Neural cell (in vitro differentiated cells): ENCODE results near the gene SRGAP2B. TPM values are rescaled to one million over a fixed set of nuclear protein-coding genes. Genes with fewer than 3 reads are reported as not detected.
"Not testable (repeated sequence)": the region's sequence is repeated elsewhere in the genome, so short reads cannot be mapped to it uniquely, and the experiment has no call there.

Experiments used
- H2AFZ ChIP-seq: fragments of 200-600, 300-800 bp; sonication (generic), shearing (Covaris generic); 2 replicates; pipeline ENCODE4 v1.6.0; 2014; ENCODE audit warnings: low read depth, mild to moderate bottlenecking, antibody characterized with exemption, low read length, moderate library complexity
- H3F3A ChIP-seq: fragments of 200-600 bp; shearing (Covaris generic); 2 replicates; pipeline ENCODE4 v1.6.1; 2016; ENCODE audit warnings: mild to moderate bottlenecking, moderate library complexity, mixed read lengths, antibody characterized with exemption, low read length; ENCODE audit not compliant: insufficient read depth, poor library complexity, severe bottlenecking
- H3K27ac ChIP-seq: fragments of 200-600, 300-800 bp; sonication (generic), shearing (Covaris generic); 2 replicates; pipeline ENCODE4 v1.5.1; 2014; ENCODE audit warnings: mild to moderate bottlenecking, low read length, moderate library complexity
- H3K27me3 ChIP-seq: fragments of 300-800, 200-600 bp; sonication (generic), shearing (Covaris generic); 2 replicates; pipeline ENCODE4 v1.6.0; 2014; ENCODE audit warnings: mild to moderate bottlenecking, low read depth, low read length, moderate library complexity; ENCODE audit not compliant: insufficient read depth
- H3K36me3 ChIP-seq: fragments of 300-800, 200-600 bp; sonication (generic), shearing (Covaris generic); 2 replicates; pipeline ENCODE4 v1.5.1; 2014; ENCODE audit warnings: mild to moderate bottlenecking, antibody characterized with exemption, low read length, moderate library complexity; ENCODE audit not compliant: insufficient read depth
- H3K4me2 ChIP-seq: fragments of 300-800, 200-600 bp; sonication (generic), shearing (Covaris generic); 2 replicates; pipeline ENCODE4 v1.6.0; 2014; ENCODE audit warnings: mild to moderate bottlenecking, low read length
- H3K4me3 ChIP-seq: fragments of 300-800, 200-600 bp; sonication (generic), shearing (Covaris generic); 2 replicates; pipeline ENCODE4 v1.5.1; 2014; ENCODE audit warnings: mild to moderate bottlenecking, low read length, moderate library complexity
- H3K79me2 ChIP-seq: fragments of 200-600 bp; shearing (Covaris generic); replicated peaks from 2 replicates; pipeline ENCODE4 v1.6.0; 2014; ENCODE audit warnings: mild to moderate bottlenecking, low read length, moderate library complexity; ENCODE audit not compliant: insufficient read depth
- H3K9ac ChIP-seq: fragments of 300-800, 200-600 bp; sonication (generic), shearing (Covaris generic); 2 replicates; pipeline ENCODE4 v1.6.1; 2016; ENCODE audit warnings: mild to moderate bottlenecking, low read length, mixed read lengths
- H3K9me2 ChIP-seq: fragments of 200-600 bp; shearing (Covaris generic); 2 replicates; pipeline ENCODE4 v1.6.1; 2016; ENCODE audit warnings: mild to moderate bottlenecking, low read length, mixed read lengths; ENCODE audit not compliant: insufficient read depth
- H3K9me3 ChIP-seq: fragments of 200-600, 300-800 bp; sonication (generic), shearing (Covaris generic); 2 replicates; pipeline ENCODE4 v1.6.1; 2016; ENCODE audit warnings: mild to moderate bottlenecking, mixed run types, low read length, moderate library complexity, mixed read lengths
- H4K20me1 ChIP-seq: fragments of 200-600 bp; shearing (Covaris generic); 2 replicates; pipeline ENCODE4 v1.6.1; 2016; ENCODE audit warnings: mild to moderate bottlenecking, mixed run types; ENCODE audit not compliant: insufficient read depth
- polyA plus RNA-seq: library from polyadenylated mRNA; depleted of rRNA; stranded (reverse); fragments of >200 nt; gene quantifications from 2 replicates; pipeline ENCODE4 v1.2.3, GENCODE V29; 2014

The SRGAP2B gene
- polyA plus RNA-seq, 1 donor from 2014 or later: 11.8 TPM

DNA sequence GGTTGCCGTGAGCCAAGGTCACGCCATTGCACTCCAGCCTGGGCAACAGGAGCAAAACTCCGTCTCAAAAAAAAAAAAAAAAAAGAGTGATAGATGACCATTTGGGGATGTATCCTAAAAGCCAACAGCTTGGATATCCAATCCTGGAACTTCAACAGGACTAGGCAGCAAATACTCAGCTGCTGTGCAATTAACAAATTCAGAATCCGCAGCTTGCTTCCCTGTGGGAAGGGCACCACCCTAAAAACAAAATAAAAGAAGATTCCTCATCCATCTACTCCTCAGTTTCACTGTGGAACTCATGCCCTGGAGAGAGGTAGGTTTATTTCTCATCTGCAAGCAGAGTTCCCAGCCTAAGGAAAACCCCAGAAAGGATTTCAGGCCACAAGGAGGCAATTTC lies 73.4 kb downstream of the SRGAP2B start:
- not testable (repeated sequence) for H3K9me2 ChIP-seq, H3K79me2 ChIP-seq, H4K20me1 ChIP-seq, H3K4me3 ChIP-seq, H3K27me3 ChIP-seq, H3F3A ChIP-seq, H3K4me2 ChIP-seq, H3K27ac ChIP-seq, H3K36me3 ChIP-seq, H3K9ac ChIP-seq, H2AFZ ChIP-seq, H3K9me3 ChIP-seq

DNA sequence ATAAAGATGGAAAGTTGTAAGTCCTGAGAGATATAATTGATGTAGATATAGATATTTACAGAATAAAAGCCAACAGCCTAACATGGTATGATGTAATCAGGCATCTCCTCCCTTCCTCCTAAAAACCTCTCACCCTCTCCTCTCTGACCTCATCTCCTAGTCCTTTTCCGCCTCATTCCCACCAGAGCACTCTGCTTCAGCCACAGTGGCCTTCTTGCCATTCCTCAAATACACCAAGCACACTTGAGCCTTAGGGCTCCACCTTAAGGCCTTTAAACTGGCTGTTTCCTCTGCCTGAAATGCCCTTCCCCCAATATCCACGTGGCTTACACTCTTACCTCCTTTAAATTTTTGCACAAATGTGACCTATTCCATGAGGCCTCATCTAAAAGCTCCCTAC lies 75.4 kb downstream of the SRGAP2B start:
- not testable (repeated sequence) for H4K20me1 ChIP-seq, H3K27ac ChIP-seq, H2AFZ ChIP-seq, H3K4me2 ChIP-seq, H3K9me2 ChIP-seq, H3K9ac ChIP-seq, H3F3A ChIP-seq, H3K36me3 ChIP-seq, H3K4me3 ChIP-seq, H3K27me3 ChIP-seq, H3K79me2 ChIP-seq, H3K9me3 ChIP-seq

DNA sequence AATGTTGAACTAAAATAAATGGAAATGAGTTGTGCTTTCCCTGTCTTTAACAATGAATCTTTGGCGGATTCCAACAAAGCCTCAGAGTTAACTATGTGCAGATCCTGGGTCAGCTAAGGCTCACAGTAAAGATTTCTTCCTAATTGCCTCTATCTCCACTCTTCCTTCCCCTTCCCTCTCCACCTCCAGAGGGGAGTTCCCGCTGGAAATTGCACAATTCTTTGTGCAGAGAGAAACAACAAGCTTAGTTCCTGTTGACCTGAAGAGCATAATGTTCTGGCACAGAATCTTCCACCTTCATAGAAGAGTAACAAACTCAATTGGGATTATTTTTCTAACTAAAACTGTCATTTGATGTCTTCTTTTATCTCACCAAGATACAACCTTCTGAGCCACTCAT lies 77.4 kb downstream of the SRGAP2B start:
- not testable (repeated sequence) for H4K20me1 ChIP-seq, H3K9me2 ChIP-seq

GRCh38 chr1:145016492-145016862 lies 78.7 kb downstream of the SRGAP2B start:
- H3K9me3 ChIP-seq, H3K9ac ChIP-seq, H3K79me2 ChIP-seq, H3K27ac ChIP-seq, H3K4me3 ChIP-seq, H3F3A ChIP-seq, H2AFZ ChIP-seq, H3K9me2 ChIP-seq, H3K27me3 ChIP-seq, H4K20me1 ChIP-seq, H3K4me2 ChIP-seq, H3K36me3 ChIP-seq: not testable (repeated sequence)

More for the DNA sequence above, 77.4 kb downstream of the SRGAP2B start:
- not testable (repeated sequence) for H3K36me3 ChIP-seq, H3K4me3 ChIP-seq, H3F3A ChIP-seq, H3K4me2 ChIP-seq, H3K27me3 ChIP-seq, H3K27ac ChIP-seq, H3K9ac ChIP-seq, H3K9me3 ChIP-seq, H3K79me2 ChIP-seq, H2AFZ ChIP-seq

DNA sequence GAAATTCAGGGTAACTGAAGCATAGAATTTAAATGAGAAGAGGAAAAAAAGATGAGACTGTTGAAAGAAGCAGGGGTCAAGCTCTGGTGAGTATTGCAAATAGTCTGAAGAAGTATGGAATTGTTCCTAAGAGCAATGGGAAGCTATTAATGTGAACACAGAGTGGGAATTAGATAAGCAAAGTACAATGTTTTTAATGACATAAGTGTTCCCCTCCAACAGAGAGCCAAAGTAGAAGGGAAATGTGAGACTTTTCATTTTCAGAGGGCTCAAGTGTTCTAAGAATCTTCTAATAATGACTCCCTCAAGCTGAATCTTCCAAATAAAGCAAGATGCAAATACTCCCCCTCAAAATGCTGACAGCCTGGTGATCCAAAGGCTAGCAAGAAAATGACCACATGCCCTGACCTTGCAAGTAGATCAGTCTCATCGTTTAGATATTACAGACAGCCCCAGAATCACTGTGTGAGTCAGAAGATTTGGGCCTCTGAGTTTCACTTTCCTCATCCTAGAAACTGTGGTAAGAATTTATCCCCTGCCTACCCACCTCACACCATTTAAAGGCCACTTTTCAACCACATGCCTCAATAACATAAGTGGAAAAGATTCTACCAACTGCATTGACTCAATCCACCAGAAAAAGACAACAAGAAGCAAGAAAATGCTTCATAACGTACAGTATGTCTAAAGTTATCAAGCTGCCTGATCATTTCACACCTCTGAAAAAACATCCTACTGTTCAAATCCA lies 79.2 kb downstream of the SRGAP2B start:
- not testable (repeated sequence) for H3K27ac ChIP-seq, H3K27me3 ChIP-seq, H3K4me3 ChIP-seq, H3K9ac ChIP-seq, H3K79me2 ChIP-seq, H2AFZ ChIP-seq, H3K4me2 ChIP-seq, H3F3A ChIP-seq, H4K20me1 ChIP-seq, H3K9me2 ChIP-seq, H3K36me3 ChIP-seq, H3K9me3 ChIP-seq

DNA sequence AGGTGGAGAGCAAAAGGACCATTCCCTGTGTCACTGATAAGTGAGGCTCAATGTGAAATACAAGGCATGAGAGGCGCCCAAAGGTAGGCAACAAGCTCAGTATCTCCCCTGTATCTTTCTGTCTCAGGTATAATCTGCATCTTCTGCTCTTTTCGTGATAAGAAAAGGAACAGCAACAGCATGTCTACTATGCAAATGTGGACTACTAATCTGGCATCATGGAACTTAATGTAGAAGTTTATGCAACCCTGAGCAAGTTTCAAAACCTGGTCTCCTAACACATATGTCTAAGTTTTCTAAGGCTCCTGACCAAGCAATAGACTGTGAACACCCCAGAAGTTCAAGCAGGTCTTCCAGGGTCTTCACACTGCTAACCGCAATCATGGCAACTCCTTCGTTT lies 81.8 kb downstream of the SRGAP2B start:
- not testable (repeated sequence) for H3K9ac ChIP-seq, H3K79me2 ChIP-seq, H2AFZ ChIP-seq, H3F3A ChIP-seq, H3K27me3 ChIP-seq, H3K9me3 ChIP-seq, H4K20me1 ChIP-seq, H3K4me3 ChIP-seq, H3K36me3 ChIP-seq, H3K9me2 ChIP-seq, H3K4me2 ChIP-seq, H3K27ac ChIP-seq

- not testable (repeated sequence) for H4K20me1 ChIP-seq, H3K36me3 ChIP-seq, H3K27ac ChIP-seq, H3K79me2 ChIP-seq, H3K9me3 ChIP-seq, H3K9me2 ChIP-seq, H3K4me2 ChIP-seq, H3K9ac ChIP-seq, H3K27me3 ChIP-seq, H2AFZ ChIP-seq, H3K4me3 ChIP-seq, H3F3A ChIP-seq
These were observed 83.3 kb downstream of the SRGAP2B start for GRCh38 chr1:145011811-145012210.

GRCh38 chr1:145010580-145010979 lies 84.5 kb downstream of the SRGAP2B start:
- H2AFZ ChIP-seq, H3K36me3 ChIP-seq, H3K9me3 ChIP-seq, H3K27me3 ChIP-seq, H3K79me2 ChIP-seq, H3K9ac ChIP-seq, H3F3A ChIP-seq, H3K9me2 ChIP-seq, H4K20me1 ChIP-seq, H3K27ac ChIP-seq, H3K4me3 ChIP-seq, H3K4me2 ChIP-seq: not testable (repeated sequence)
